ENCODE measurements around the gene CTNND2.
"Not testable (repeated sequence)": the region's sequence is repeated elsewhere in the genome, so short reads cannot be mapped to it uniquely, and the experiment has no call there.

Gene CTNND2

DNA sequence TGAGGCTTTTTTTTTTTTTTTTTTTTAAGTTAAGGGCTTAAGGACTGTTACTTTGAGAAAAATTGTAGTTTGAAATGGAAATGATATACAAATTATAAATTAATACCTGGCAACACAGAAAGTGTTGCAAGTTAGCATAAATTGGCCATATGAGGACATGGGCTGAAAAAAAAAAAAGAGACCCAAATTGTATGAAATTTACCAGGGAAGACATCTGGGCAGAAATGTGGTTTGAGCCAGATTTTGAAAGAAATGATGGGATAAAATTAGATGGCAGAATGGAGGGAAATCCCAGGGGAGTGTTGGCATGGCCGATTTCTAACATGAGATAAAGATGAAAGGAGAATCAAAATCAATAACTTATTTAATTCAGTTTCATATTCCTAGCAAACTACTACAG, 472.1 kb downstream of the CTNND2 start:
- DNase-seq = no peak

- no peak for DNase-seq
Observed at GRCh38 chr5:11429254-11429653, 475.0 kb downstream of the CTNND2 start.

DNA sequence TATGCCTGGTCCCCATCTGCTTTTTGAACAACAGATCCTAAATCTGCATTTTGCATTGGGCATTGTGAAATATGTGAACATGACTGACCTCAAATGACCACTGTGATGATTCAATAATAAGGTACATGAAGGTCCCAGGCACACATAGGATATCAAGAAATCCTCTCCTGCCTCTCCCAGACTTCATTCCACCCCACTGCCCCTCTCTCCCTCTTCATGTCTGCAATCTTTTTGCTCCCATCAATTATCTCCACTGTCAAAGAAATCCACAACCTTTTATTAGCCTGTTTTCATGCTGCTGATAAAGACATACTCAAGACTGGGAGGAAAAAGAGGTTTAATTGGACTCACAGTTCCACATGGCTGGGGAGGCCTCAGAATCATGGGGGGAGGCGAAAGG, 476.7 kb downstream of the CTNND2 start:
- DNase-seq = no peak

GRCh38 chr5:11426442-11426841, 477.8 kb downstream of the CTNND2 start:
- no peak for DNase-seq

- no peak for DNase-seq
Observed at GRCh38 chr5:11422342-11422741, 481.9 kb downstream of the CTNND2 start.

DNA sequence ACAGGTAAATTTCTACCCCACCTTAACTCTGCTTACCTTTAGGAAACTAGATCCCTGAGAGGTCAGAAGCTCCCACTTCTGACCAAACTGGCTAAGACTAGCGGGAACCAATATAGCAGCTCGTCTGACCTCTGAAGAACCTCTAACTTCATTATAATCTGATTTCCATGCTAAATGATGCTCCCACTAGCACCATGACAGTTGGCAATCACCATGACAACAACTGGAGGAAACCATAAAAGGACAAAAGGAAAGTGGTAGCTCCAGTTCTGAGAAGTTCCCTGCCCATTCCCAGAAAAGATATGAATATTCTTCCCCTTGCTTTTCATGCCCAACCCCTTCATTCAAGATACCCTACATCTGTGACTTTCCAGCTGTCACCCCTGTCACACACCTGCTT, 483.3 kb downstream of the CTNND2 start:
- no peak for DNase-seq

DNA sequence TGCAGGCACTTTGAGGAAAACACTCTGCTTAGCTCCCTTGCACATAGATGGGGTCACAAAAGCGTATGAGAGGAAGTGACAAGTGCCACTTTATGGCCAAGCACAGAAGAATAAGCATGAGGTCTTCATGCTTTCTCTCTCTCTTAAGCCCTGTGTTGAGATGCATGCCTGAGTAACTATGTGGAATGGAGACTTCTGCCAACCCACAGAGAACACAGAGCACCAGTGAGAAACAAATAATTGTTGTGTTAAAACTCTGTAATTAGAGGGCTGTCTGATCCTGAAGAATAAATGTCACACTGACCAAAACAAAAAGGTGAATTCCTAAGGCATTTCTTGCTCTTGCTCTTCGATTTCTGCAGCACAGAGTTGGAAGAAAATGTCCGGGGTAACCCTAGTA, 488.5 kb downstream of the CTNND2 start:
- DNase-seq = no peak

DNA sequence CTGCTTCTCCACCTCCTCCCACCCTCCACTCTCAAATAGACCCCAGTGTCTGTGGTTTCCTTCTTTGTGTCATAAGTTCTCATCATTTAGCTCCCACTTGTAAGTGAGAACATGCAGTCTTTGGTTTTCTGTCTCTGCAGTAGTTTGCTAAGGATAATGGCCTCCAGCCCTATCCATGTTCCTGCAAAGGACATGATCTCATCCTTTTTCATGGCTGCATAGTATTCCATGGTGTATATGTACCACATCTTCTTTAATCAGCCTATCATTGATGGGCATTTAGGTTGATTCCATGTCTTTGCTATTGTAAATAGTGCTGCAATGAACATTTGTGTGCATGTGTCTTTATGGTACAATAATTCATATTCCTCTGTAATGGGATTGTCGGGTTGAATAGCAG, 489.5 kb downstream of the CTNND2 start:
- not testable (repeated sequence) for DNase-seq

- no peak for DNase-seq
Observed at GRCh38 chr5:11411621-11412020, 492.6 kb downstream of the CTNND2 start.

DNA sequence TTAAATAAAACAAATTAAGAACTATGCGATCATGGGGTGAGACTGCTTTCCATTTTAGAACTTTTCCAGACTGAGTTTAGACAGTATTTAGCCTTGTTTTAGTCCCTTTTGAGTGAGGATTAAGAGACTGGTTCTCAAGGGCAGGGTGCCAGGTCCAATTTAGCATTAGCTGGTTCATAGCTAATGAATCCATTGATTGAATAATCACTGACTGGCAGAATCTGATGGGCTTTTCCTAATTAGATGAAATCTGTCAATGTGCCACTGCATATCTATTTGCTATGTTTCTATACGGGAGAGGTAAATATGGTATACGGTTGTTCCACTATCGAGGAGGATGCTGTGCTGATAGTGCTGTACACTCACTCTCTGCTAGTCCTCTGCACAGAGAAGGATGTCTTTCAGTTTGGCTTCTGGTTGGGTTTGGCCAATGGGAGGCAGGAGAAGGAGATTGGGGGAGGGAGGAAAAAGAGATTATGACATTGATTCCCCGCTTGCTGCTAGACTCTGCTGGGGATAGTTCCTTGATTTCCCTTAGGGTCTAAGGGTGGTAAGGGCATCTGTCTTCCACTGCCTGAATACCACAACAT, 496.6 kb downstream of the CTNND2 start:
- DNase-seq = no peak

DNA sequence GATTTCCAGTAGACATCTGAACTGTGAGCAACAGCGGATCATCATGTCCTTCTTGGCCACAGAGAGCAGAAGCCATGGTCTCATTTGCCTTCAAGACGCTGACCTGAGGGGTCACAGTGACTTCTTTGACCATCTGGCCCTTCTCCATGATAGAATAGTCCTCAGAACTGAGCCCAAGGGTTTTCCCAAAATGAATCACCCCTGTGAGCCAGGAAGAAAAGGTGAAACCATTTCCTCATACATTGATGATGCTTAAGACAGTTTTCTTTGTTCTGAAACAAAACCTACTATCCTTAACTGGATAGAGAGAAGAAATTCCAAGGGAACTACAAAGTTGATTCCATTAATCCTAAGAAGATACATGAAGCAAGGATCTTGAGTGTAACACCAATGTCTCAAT, 503.9 kb downstream of the CTNND2 start:
- DNase-seq = no peak

GRCh38 chr5:11398728-11399127, 505.5 kb downstream of the CTNND2 start:
- DNase-seq = no peak

- DNase-seq = no peak
Observed at GRCh38 chr5:11397549-11397948, 506.7 kb downstream of the CTNND2 start.

DNA sequence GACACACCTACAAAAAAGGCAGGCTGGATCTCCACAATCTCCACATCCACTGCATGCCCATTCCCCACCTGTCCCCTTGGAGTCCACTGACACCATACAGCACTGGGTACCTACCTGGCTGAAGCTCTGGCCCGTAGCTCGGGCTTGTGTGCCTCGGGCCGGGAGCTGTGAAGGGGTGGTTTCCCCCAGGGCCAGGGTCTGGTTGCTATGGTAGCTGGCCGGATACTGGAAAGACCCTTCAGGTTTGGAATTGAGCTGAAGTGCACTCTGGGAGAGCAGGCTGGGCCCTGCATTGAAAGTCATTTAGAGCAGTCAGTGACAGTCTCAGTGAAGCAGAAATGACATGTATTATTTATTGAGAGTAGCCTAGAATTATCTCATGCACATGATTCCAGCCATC, 507.3 kb downstream of the CTNND2 start:
- no peak for DNase-seq

DNA sequence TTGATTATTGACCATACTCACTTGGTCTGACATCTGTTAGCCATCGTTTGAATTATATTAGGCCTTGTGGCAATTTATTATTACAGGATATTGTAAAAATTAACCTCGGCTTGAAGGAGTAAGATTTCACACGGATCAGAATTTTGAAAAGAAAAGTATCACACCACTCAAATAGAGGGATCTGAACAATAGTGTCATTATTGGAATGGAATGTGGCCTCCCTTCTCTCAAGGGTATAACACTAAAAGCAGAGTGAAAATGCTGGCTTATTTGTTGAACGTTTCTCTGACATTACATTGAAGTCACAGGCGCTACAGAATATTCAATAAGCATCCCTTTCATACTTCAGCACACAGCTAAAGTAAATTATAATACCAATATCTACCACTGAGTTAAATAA, 509.3 kb downstream of the CTNND2 start:
- DNase-seq = no peak

DNA sequence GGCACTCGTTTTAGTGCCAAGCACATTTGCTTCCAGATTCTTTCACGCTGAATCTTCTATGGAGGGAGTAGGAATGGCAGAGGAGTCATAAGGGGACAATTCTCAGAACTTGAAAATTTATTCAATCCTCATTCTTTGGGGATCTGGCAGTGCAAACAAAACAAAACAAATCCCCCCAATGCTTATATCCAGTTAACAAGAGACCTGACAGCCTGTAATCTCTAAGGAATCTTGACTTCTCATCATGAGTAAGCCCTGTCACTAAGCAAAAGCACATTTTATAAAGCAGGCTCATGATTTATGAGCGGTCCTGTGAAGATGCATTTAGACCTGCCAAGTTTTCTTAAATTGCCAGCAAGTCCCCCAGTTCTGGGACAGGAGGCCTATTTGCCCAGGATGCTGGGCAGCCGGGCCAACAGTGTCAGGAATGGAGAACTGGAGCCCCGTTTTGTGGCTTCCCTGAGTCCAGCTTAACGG, 513.9 kb downstream of the CTNND2 start:
- DNase-seq = no peak

DNA sequence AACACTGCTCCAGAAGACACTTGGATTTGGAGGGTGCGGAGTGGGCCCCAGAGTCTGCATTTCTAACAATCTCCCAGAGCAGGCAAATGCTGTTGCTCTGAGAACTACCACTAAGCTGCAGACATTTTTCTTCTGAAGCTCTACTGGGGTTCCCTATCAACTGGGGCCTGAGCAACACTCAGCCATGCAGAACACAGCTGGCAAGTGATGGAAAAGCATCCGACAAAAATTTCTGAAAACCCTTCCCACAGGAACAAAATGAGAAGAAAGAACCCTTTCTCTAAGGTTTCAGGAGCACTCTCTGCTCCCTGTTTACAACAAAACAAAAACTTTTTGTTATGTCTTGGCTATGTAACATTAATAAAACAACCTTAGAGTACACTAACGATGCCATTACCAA, 516.9 kb downstream of the CTNND2 start:
- DNase-seq = no peak

DNA sequence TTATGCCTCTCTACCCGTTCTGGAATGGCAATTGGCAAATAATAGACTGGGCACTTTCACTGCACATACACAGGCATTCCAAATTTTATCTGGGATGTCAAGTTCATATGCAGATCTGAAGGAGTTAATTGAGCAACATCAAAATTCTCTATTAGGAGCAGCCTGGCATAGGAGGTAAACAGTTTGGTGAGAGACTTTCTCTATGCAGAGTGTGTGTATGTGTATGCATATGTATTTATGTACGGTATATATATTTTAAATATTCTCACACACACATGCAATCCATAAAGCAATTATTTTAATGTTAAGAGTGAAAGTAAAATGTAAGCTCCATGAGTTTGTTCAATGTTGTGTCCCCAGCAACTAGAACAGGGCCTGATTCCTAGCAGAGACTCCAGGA, 517.8 kb downstream of the CTNND2 start:
- DNase-seq = no peak

GRCh38 chr5:11385901-11386293, 518.3 kb downstream of the CTNND2 start:
- no peak for DNase-seq

DNA sequence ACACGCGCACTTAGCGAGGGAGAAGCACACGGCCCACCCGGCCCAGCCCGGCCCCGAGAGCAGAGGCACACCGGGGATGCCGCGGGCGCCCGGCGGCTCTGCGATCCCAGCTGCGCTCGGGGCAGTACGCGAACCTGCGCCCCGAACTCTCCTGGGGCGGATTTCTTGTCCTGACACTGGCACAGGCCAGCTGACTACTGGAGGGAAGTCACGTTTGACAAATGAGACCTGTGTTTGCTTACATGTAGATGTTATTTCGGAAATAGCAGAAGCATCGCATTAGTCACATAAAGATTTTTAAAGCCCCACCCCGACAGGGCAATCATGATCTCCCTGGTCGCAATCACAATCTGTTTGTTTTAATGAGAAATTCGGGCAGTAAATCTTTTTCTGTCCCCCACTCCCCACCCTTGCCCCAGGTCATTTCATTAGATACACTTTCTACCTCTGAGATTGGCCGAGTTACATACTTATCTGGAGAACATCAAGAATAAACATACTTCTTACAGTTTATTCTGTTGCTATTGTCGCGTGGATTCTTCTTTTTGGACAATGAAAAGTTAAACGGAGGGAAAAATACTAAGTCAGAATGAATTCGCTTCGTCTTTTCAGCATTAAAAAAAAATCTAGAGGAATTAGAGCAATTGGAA, 518.9 kb downstream of the CTNND2 start:
- DNase-seq = peak in 1 of 4 experiments; percentile 5

DNA sequence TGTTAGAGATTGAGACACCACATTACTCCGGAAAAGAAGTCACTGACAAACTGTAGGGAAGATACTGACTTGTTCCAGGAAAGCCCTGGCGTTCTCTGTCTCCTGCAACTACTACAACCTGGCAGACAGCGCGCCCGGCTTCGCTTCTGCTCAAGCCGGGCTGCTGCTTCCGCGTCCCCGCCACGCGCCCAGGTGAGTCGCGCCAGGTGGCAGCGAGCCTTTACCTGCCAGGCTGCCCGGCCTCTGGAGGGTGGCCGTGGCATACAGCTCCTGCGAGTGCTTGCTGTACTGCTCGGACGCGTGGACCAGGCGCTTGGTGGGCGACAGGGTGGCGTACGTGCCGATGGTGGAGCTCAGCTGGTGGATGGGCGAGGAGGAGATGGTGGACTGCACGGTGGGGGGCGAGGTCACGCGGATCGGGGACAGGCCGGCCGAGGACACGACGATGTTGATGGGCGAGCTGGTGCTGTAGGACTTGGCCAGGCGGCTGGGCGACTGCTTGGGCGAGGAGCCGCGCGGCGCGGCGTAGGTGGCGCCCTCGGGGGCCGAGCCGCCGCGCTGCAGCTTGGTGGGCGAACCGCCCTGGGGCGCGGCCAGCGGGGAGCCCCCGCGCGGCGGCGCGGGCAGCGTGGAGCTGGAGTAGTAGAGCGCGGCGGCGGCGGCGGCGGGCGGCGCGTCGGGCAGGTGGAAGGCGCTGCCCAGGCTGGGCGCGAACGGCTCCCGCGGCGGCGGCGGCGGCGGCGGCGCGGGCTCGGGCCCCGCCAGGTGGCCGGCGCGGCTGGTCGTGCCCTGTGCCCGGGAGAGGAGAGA, 519.6 kb downstream of the CTNND2 start:
- DNase-seq = peak in 2 of 4 experiments; percentile 6

GRCh38 chr5:11383506-11384095, 520.6 kb downstream of the CTNND2 start:
- DNase-seq = no peak

- no peak for DNase-seq
Observed at GRCh38 chr5:11378461-11378860, 525.8 kb downstream of the CTNND2 start.

DNA sequence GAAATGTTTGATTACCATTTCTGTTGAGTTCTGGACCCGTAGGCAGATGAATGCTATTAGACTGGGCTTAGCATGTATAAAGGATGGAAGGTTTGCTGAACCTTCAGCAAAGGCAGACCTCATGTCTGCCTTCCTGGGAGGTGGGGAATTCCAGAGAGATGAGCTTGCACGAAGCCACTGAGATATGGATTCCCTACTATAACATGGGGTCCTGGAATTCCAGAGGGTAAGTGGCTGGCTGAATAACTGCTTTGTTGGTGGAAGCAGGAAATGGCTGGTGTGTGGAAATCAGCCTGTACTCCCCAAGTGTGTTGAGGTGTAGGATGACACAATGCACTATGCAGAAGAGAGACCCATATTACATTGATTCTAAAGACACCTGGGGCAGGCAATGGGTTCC, 526.4 kb downstream of the CTNND2 start:
- no peak for DNase-seq
